Measurements from ENCODE around the gene ZNG1C.
"Not testable (repeated sequence)": the region's sequence is repeated elsewhere in the genome, so short reads cannot be mapped to it uniquely, and the experiment has no call there.

ZNG1C gene

GRCh38 chr9:68343242-68343641, 101.5 kb downstream of the ZNG1C start:
- DNase-seq, result not testable (repeated sequence)

GRCh38 chr9:68343992-68344391, 102.2 kb downstream of the ZNG1C start:
- not testable (repeated sequence) for DNase-seq

Measured in NCI-H1694 (cell line).